Esophagus squamous epithelium (tissue), 5 donors: Measurements from ENCODE around the gene RBM19. TPM values are rescaled to one million over a fixed set of nuclear protein-coding genes. Genes with fewer than 3 reads are reported as not detected.

Source experiments
- DNase-seq: peaks from one replicate; lab custom pipeline; 2025; lab: John Stamatoyannopoulos, UW
- H3K27ac ChIP-seq, 4 donors: fragments of 200-600 bp; sonication (generic); one replicate each; pipeline ENCODE4 v1.5.1; 2016 to 2019; ENCODE audit warnings: mild to moderate bottlenecking in 1 of 4
- H3K27me3 ChIP-seq, 4 donors: fragments of 200-600 bp; sonication (generic); 1 replicate in 3 of 4; 2 replicates in 1 of 4; pipeline versions ENCODE4 v1.5.1 to v1.6.0; 2017 to 2021; ENCODE audit warnings: antibody characterized with exemption in 1 of 4
- H3K36me3 ChIP-seq, 3 donors: fragments of 200-600 bp; sonication (generic); one replicate each; pipeline ENCODE4 v1.5.1; 2016 to 2019
- H3K4me1 ChIP-seq, 3 donors: fragments of 200-600 bp; sonication (generic); one replicate each; pipeline ENCODE4 v1.5.1; 2017 to 2019
- H3K4me3 ChIP-seq, 4 donors: fragments of 200-600 bp; sonication (generic); 1 replicate in 3 of 4; 2 replicates in 1 of 4; pipeline ENCODE4 v1.5.1; 2016 to 2019; ENCODE audit warnings: mild to moderate bottlenecking in 2 of 4, moderate library complexity in 1 of 4
- H3K9me3 ChIP-seq, 3 donors: fragments of 200-600 bp; sonication (generic); one replicate each; pipeline ENCODE4 v1.5.1; 2016 to 2019
- POLR2A ChIP-seq, 4 donors: fragments of 450-650 bp; IDR thresholded peaks; one replicate each; pipeline ENCODE4 v1.6.1; 2017; ENCODE audit warnings: antibody characterized with exemption in 4 of 4, mild to moderate bottlenecking in 4 of 4, moderate library complexity in 3 of 4
- WGBS, 2 donors: methylation state at CpG; one replicate each; pipeline ENCODE4 v1.1.5; 2018; 5-methylcytosine and 5-hydroxymethylcytosine counted together
- intact Hi-C: fragments of 100-400 bp; cut with DNase I; formaldehyde crosslinking; loops from one replicate; pipeline ENCODE4 v1.15.0; 2022
- total RNA-seq, 4 donors: library from RNA; depleted of rRNA; stranded (reverse); fragments of >200 nt; gene quantifications; one replicate each; pipeline ENCODE4 v1.1.0, GENCODE V29; 2016
- TF ChIP-seq, protein P1 (sequence below), 6 experiments: fragments of 450-650 bp in 4 of 6; fragments of 200-600 bp in 2 of 6; sonication (generic) in 2 of 6; IDR thresholded peaks; one replicate each; pipeline ENCODE4 v1.5.1; 2016 to 2019; ENCODE audit warnings: antibody characterized with exemption in 6 of 6, mild to moderate bottlenecking in 4 of 6, moderate library complexity in 4 of 6
- donor health status: DM: yes; HTN: yes; CAD: no.

The RBM19 gene
- total RNA-seq, 4 donors from 2014 or later = 13.1 to 32.8 (median 27.4) TPM

DNA sequence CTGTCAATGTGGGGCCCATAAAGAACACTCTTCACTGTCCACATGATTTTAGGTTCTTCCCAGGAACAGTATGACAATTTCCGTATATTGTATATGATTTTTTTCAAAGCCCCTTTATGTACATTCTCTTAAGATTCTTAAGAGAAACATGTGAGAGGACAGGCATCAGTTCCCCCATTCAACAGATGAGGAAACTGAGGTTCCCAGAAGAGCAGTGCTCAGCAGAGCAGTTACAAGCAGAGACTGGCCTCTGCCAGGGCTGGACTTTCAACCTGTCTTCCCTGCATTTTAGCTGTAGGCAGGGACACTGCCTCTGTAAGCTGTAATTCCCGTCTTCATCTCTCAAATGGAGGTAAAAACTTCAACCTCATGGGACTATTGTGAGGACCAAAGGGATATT lies 77.7 kb downstream of the RBM19 start:
- Histone ChIP-seq H3K4me1 (peaks cover 0 to 15% (median 0%) of the 10 kb centered on the region in 3 donors), H3K27me3 (no peaks in the 10 kb centered on the region), H3K36me3 (peaks cover 0 to 10% (median 0%) of the 10 kb centered on the region in 3 donors), H3K27ac (no peak overlapping the region), H3K4me3 (no peak overlapping the region), H3K9me3 (no peaks in the 10 kb centered on the region)
- WGBS, 2 donors = 92 to 100% methylated on average over 2 of the region's 2 CpGs
- no peak for DNase-seq
- intact Hi-C loops = no loop called here
- TF ChIP-seq POLR2A (IDR thresholded peaks at IDR 0.05) = no peak
- TF ChIP-seq, protein P1, sequence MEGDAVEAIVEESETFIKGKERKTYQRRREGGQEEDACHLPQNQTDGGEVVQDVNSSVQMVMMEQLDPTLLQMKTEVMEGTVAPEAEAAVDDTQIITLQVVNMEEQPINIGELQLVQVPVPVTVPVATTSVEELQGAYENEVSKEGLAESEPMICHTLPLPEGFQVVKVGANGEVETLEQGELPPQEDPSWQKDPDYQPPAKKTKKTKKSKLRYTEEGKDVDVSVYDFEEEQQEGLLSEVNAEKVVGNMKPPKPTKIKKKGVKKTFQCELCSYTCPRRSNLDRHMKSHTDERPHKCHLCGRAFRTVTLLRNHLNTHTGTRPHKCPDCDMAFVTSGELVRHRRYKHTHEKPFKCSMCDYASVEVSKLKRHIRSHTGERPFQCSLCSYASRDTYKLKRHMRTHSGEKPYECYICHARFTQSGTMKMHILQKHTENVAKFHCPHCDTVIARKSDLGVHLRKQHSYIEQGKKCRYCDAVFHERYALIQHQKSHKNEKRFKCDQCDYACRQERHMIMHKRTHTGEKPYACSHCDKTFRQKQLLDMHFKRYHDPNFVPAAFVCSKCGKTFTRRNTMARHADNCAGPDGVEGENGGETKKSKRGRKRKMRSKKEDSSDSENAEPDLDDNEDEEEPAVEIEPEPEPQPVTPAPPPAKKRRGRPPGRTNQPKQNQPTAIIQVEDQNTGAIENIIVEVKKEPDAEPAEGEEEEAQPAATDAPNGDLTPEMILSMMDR (IDR thresholded peaks at IDR 0.05) = no peak

- TF ChIP-seq, protein P1 (IDR thresholded peaks at IDR 0.05) = no peak
- no peak for TF ChIP-seq POLR2A (IDR thresholded peaks at IDR 0.05)
- Histone ChIP-seq H3K27me3 (no peaks in the 10 kb centered on the region), H3K9me3 (no peaks in the 10 kb centered on the region), H3K36me3 (peaks cover 0 to 10% (median 0%) of the 10 kb centered on the region in 3 donors), H3K4me3 (no peak overlapping the region), H3K4me1 (peaks cover 0 to 15% (median 0%) of the 10 kb centered on the region in 3 donors), H3K27ac (no peak overlapping the region)
- WGBS, 2 donors = 81 to 88% methylated on average over 2 to 3 of the region's 3 CpGs
- intact Hi-C loops = no loop called here
- no peak for DNase-seq
Observed at GRCh38 chr12:113887906-113888305, 78.2 kb downstream of the RBM19 start.

DNA sequence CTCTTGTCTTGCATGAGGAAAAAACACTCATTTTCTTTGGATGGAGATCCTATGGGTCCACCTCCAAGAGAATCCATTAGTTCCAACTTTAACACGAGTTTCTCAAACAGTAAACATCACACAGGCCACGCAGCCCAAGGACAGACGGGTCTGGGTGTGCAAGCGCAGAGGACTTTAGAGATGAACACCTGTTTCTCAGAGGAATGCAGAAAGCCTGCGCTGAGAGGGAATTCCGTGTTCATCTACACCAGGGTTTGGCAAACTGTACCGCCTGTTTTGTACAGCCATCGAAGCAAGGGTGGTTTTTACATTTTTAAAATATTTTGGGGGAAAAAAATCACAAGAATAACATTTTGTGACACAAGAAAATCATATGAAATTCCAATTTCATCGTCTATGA lies 79.4 kb downstream of the RBM19 start:
- H3K4me3 ChIP-seq = no peak overlapping the region
- 88 to 94% methylated on average over 9 of the region's 9 CpGs for WGBS, 2 donors
- intact Hi-C loops = no loop called here
- peaks cover 0 to 18% (median 0%) of the 10 kb centered on the region in 3 donors for H3K36me3 ChIP-seq
- peaks cover 0 to 15% (median 0%) of the 10 kb centered on the region in 3 donors for H3K4me1 ChIP-seq
- no peak for DNase-seq
- H3K27ac ChIP-seq = no peak overlapping the region
- H3K9me3 ChIP-seq = no peaks in the 10 kb centered on the region
- TF ChIP-seq POLR2A (IDR thresholded peaks at IDR 0.05) = no peak
- TF ChIP-seq, protein P1 (IDR thresholded peaks at IDR 0.05) = no peak
- no peaks in the 10 kb centered on the region for H3K27me3 ChIP-seq

DNA sequence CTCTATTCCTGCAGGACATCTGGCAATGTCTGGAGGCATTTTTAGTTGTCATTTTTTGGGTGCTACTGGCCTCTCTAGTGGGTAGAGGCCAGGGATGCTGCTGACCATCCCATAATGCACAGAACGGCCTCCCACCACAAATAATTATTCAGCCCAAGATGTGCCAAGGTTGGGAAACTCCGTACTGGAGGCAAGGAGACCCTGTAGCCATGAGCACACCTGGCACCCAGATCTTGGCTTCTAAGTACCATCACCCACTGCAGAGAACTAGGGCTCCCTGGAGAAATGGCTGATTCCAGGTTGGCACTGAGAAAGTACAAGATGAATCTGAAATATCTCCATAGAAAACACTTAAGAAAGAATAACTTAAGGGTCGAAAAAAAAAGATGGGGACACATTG lies 81.7 kb downstream of the RBM19 start:
- DNase-seq = no peak
- peaks cover 0 to 31% (median 0%) of the 10 kb centered on the region in 3 donors for H3K36me3 ChIP-seq
- 83 to 84% methylated on average over 2 to 3 of the region's 3 CpGs for WGBS, 2 donors

GRCh38 chr12:113882690-113883089 lies 83.4 kb downstream of the RBM19 start:
- peaks cover 0 to 38% (median 0%) of the 10 kb centered on the region in 3 donors for H3K36me3 ChIP-seq
- 73 to 100% methylated on average over 2 of the region's 2 CpGs for WGBS, 2 donors
- H3K4me3 ChIP-seq = no peak overlapping the region
- H3K27ac ChIP-seq = no peak overlapping the region
- DNase-seq = no peak
- no peaks in the 10 kb centered on the region for H3K9me3 ChIP-seq
- intact Hi-C loops = no loop called here
- no peak for TF ChIP-seq POLR2A (IDR thresholded peaks at IDR 0.05)
- TF ChIP-seq, protein P1 (IDR thresholded peaks at IDR 0.05) = no peak
- H3K4me1 ChIP-seq = no peaks in the 10 kb centered on the region
- H3K27me3 ChIP-seq = no peaks in the 10 kb centered on the region

More for the DNA sequence above, 81.7 kb downstream of the RBM19 start:
- TF ChIP-seq POLR2A (IDR thresholded peaks at IDR 0.05) = no peak
- TF ChIP-seq, protein P1 (IDR thresholded peaks at IDR 0.05) = no peak
- H3K9me3 ChIP-seq = no peaks in the 10 kb centered on the region
- peaks cover 0 to 3% (median 0%) of the 10 kb centered on the region in 3 donors for H3K4me1 ChIP-seq
- no peak overlapping the region for H3K4me3 ChIP-seq
- intact Hi-C loops = no loop called here
- H3K27ac ChIP-seq = no peak overlapping the region
- no peaks in the 10 kb centered on the region for H3K27me3 ChIP-seq
